ENCODE measurements around the gene ATXN7L2.

The ATXN7L2 gene, protein sequence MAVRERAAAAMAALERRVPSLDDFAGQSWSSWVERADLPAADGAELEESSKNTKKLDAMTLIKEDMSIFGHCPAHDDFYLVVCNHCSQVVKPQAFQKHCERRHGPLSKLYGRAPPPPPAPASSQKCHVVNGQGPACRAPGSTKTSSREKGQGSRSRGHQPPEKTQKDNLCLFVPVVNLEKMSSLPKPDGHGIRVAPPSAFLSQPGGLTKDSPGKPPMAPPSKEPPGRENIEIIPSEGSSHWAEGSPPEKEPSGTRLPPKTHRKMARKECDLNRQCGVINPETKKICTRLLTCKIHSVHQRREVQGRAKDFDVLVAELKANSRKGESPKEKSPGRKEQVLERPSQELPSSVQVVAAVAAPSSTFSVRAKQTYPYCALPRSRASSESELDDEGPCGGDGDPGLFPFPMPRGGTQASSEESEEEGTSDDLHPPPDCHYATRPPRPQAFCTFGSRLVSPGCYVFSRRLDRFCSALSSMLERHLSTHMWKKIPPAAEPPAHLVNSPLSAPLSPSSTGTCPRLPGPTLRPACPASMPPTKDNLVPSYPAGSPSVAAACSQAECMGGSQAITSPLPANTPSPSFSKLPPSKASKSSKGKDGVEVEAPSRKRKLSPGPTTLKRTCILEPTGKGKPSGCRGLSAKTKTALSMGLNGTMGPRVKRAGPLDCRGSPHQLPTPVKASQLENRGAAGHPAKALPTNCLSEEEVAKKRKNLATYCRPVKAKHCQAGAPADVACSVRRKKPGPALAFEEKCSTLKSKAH

DNA sequence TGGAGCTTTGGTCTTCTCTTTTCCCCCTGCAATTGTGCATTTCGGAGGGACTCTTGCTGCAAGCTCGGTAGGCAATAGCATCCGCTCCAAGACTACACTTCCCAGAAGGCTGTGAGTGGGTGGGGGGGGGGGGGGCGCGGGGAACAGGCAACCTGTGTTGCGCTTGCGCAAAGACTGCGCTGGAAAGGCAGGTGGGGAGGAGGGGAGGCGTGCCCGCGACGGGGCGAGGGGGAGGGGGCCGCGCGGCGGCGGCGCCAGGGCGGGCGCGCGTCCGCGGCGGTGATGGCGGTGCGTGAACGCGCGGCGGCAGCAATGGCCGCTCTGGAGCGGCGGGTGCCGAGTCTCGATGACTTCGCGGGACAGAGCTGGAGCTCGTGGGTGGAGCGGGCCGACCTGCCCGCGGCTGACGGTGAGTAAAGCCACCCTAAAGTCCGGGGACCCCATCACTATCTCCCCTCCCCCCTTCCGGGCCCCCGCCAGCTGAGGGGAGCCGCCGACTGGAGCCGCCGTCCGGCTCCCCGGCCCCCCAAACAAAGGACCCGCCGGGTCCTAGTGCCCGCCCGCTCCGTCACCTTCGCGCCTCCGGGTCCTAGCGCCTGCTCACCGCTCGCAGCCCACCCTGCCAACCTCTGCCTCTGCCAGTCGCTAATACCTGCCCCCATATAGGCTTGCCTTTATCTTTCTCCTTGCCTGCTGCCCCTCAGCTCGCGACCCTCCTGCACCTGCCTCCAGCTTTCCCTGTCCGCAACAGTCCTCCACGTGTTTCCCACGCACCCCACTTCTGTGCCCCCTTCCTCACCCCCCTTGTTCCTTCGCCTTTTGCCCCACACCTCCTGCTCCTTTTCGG lies at the start of gene ATXN7L2:
Gene ATXN7L2 (plus strand): TSS at position 234 of the 847 bp plus-strand sequence. CDS start 49 bp downstream, at position 283.
- Histone ChIP-seq H3K4me3 (replicated peaks; ENCODE audit: low read depth, low read length) (peak within 1 kb of the TSS; percentile 95), H3K36me3 (ENCODE audit: control insufficient read depth, insufficient read depth, low read length) (peaks cover 8% of the 10 kb centered on the region), H3K27me3 (replicated peaks; ENCODE audit: control insufficient read depth, insufficient read depth, low read length) (no peaks in the 10 kb centered on the region)
- TF ChIP-seq, protein P1, sequence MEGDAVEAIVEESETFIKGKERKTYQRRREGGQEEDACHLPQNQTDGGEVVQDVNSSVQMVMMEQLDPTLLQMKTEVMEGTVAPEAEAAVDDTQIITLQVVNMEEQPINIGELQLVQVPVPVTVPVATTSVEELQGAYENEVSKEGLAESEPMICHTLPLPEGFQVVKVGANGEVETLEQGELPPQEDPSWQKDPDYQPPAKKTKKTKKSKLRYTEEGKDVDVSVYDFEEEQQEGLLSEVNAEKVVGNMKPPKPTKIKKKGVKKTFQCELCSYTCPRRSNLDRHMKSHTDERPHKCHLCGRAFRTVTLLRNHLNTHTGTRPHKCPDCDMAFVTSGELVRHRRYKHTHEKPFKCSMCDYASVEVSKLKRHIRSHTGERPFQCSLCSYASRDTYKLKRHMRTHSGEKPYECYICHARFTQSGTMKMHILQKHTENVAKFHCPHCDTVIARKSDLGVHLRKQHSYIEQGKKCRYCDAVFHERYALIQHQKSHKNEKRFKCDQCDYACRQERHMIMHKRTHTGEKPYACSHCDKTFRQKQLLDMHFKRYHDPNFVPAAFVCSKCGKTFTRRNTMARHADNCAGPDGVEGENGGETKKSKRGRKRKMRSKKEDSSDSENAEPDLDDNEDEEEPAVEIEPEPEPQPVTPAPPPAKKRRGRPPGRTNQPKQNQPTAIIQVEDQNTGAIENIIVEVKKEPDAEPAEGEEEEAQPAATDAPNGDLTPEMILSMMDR (IDR thresholded peaks at IDR 0.05; ENCODE audit: insufficient read depth, low read length, poor library complexity, severe bottlenecking), result no peak
- peak; percentile 94 for DNase-seq (ENCODE audit: extremely low read depth, insufficient read length)

DNA sequence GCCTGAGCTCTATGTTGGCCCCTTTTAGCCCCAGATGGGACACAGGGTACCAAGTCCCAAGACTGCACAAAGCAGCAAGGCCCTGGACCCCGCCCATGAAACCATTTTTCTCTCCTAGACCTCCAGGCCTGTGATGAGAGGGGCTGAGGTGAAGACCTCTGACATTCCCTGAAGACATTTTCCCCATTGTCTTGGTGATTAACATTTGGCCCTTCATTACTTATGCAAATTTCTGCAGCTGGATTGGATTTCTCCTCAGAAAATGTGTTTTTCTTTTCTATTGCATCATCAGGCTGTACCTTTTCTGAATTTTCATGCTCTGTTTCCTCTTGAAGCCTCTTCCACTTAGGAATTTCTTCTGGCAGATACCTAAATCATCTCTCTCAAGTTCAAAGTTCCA lies 49.2 kb upstream of the ATXN7L2 start:
- H3K36me3 ChIP-seq (ENCODE audit: control insufficient read depth, insufficient read depth, low read length), result no peaks in the 10 kb centered on the region
- no peak for DNase-seq (ENCODE audit: extremely low read depth, insufficient read length)
- TF ChIP-seq, protein P1 (IDR thresholded peaks at IDR 0.05; ENCODE audit: insufficient read depth, low read length, poor library complexity, severe bottlenecking), result no peak
- H3K4me3 ChIP-seq (replicated peaks; ENCODE audit: low read depth, low read length), result no peak overlapping the region
- H3K27me3 ChIP-seq (replicated peaks; ENCODE audit: control insufficient read depth, insufficient read depth, low read length), result no peaks in the 10 kb centered on the region

DNA sequence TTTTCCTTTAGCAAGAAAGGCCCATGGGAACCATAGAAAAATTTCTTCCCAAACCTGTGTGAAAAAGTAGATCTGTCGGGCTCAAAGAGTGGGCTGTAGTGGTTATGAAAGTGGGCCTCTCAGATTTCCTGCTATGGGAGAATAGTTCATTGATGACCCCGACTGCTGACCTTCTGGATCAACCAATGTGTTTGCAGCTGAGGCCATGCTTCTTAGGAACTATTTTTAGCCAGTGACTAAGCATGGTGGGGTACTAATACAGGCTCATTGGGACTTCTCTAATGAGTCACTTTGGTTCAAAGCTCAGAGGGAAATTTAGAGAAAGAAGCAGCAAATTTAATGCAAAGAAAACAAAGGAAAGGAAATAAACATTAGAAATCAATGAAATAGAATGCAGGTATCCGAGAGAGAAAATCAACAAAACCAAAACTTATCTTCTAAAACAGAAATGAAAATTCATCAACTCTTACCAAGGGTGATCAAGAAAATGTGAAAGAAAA lies 44.9 kb upstream of the ATXN7L2 start:
- H3K36me3 ChIP-seq (ENCODE audit: control insufficient read depth, insufficient read depth, low read length), result no peaks in the 10 kb centered on the region
- no peaks in the 10 kb centered on the region; the same call in 1 of the 2 replicates for H3K27me3 ChIP-seq (replicated peaks; ENCODE audit: control insufficient read depth, insufficient read depth, low read length)
- TF ChIP-seq, protein P1 (IDR thresholded peaks at IDR 0.05; ENCODE audit: insufficient read depth, low read length, poor library complexity, severe bottlenecking), result no peak
- DNase-seq (ENCODE audit: extremely low read depth, insufficient read length), result no peak
- H3K4me3 ChIP-seq (replicated peaks; ENCODE audit: low read depth, low read length), result no peak overlapping the region

DNA sequence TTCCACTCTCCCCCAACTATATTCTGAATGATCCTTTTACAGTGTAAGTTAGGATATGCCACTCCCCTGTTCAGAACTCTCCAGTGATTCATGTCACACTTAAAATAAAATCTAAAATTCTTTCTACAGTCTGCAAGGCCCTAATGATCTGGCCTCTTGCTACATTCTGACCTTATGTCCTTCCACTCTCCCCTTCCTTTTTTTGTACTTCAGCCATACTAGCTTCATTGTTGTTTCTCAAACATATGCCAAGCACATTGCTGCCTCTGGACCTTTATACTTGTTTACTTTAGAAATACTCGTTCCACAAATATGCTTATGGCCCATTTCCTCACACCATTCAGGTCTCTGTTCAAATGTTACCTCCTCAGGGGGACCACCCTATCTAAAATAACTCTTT lies 42.6 kb upstream of the ATXN7L2 start:
- H3K36me3 ChIP-seq (ENCODE audit: control insufficient read depth, insufficient read depth, low read length), result no peaks in the 10 kb centered on the region
- TF ChIP-seq, protein P1 (IDR thresholded peaks at IDR 0.05; ENCODE audit: insufficient read depth, low read length, poor library complexity, severe bottlenecking), result no peak
- no peak for DNase-seq (ENCODE audit: extremely low read depth, insufficient read length)
- no peaks in the 10 kb centered on the region; the same call in 1 of the 2 replicates for H3K27me3 ChIP-seq (replicated peaks; ENCODE audit: control insufficient read depth, insufficient read depth, low read length)
- H3K4me3 ChIP-seq (replicated peaks; ENCODE audit: low read depth, low read length), result no peak overlapping the region

DNA sequence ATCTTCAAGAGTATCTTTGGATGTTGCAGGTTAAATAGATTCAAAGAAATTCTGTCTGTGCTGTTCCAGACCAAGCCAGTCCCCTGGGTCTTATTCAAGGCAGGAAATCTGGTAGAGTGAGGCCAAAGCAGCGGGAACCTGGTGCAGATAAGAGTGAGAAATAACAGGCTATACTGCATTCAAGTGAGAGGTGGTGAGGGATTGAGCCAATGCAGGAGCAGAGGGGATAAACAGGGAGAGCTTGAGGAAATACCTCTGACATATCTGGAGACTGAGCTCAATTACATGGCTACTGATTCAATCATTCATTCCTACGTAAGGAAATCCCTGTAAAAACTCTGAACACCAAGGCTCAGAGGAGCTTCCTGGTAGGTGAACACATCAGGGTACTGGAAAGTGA lies 40.2 kb upstream of the ATXN7L2 start:
- no peaks in the 10 kb centered on the region for H3K36me3 ChIP-seq (ENCODE audit: control insufficient read depth, insufficient read depth, low read length)
- H3K4me3 ChIP-seq (replicated peaks; ENCODE audit: low read depth, low read length), result no peak overlapping the region
- H3K27me3 ChIP-seq (replicated peaks; ENCODE audit: control insufficient read depth, insufficient read depth, low read length), result no peaks in the 10 kb centered on the region; the same call in 1 of the 2 replicates
- DNase-seq (ENCODE audit: extremely low read depth, insufficient read length), result no peak
- TF ChIP-seq, protein P1 (IDR thresholded peaks at IDR 0.05; ENCODE audit: insufficient read depth, low read length, poor library complexity, severe bottlenecking), result no peak

Measured in GM06990 (cell line).